Mesothelial cell of epicardium (in vitro differentiated cells): ENCODE measurements around the gene ADI1. TPM values are rescaled to one million over a fixed set of nuclear protein-coding genes. Genes with fewer than 3 reads are reported as not detected.

Experiments used
- DNase-seq, 2 experiments: peaks; one replicate each; pipeline ENCODE4 v3.0.0; 2021; ENCODE audit warnings: low spot score in 2 of 2; ENCODE audit not compliant: unreplicated experiment in 2 of 2
- H3K27ac Mint-ChIP-seq: 2 replicates; pipeline ENCODE4 v1.8.0; 2021; ENCODE audit warnings: mixed read lengths
- H3K27me3 Mint-ChIP-seq: 2 replicates; pipeline ENCODE4 v1.8.0; 2021; ENCODE audit warnings: low read depth, mixed read lengths
- H3K36me3 Mint-ChIP-seq: 2 replicates; pipeline ENCODE4 v1.8.0; 2021; ENCODE audit warnings: mixed read lengths
- H3K4me1 Mint-ChIP-seq: 2 replicates; pipeline ENCODE4 v1.8.0; 2021; ENCODE audit warnings: mixed read lengths
- H3K4me3 Mint-ChIP-seq: 2 replicates; pipeline ENCODE4 v1.8.0; 2021; ENCODE audit warnings: mild to moderate bottlenecking, moderate library complexity, mixed read lengths
- H3K9me3 Mint-ChIP-seq: 2 replicates; pipeline ENCODE4 v1.8.0; 2021; ENCODE audit warnings: mixed read lengths
- CTCF ChIP-seq: fragments of 200-600 bp; sonication (generic); IDR thresholded peaks from one replicate; pipeline ENCODE4 v1.5.0; 2021; ENCODE audit warnings: antibody characterized with exemption; ENCODE audit not compliant: unreplicated experiment
- total RNA-seq: library from RNA; stranded (reverse); gene quantifications from 3 replicates; pipeline ENCODE4 v1.2.1, GENCODE V29; 2021

The ADI1 gene
- total RNA-seq, 1 donor from 2014 or later = 16.6 TPM

DNA sequence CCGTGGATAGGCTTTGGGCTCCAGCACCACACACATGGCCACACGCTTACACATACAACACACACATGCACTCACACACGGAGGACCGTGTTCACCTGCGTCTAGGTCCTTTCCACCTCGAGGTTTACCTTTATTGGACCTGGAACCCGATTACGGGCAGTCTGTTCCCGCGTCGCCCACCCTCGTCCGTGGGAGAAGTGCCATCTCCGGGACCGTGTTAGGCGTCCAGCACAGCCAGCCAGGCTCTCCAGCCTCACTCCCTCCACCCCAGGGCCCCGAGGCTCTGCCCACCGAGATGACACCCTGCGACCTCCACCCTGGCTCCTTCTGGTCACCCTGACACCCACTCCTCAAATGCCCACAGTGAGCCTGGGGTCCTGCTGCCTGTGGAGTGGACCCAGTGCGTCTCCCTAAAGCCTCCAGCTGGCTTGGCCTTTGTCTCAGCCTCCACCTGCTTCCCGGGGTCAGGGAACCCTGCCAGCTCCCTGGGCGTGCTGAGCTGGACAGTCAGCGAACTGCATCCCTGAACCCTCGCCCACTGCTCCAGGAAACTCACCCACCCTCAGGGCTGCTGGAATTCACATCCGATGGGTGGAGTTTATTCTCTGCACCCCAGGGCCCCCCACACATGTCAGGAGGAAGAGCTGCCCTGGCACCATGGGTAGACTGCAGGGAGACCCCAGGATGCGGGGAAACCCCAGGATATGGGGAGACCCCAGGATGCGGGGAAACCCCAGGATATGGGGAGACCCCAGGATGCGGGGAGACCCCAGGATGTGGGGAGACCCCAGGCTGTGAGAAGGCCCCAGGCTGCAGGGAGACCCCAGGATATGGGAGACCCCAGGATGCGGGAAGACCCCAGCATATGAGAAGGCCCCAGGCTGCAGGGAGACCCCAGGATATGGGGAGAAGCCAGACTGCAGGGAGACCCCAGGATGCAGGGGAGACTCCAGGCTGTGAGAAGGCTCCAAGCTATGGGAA, 33.0 kb downstream of the ADI1 start:
- TF ChIP-seq CTCF = no peak
- Mint-ChIP-seq H3K36me3 (peaks cover 13% of the 10 kb centered on the region), H3K9me3 (peaks cover 4% of the 10 kb centered on the region), H3K27ac (no peak overlapping the region), H3K4me3 (no peak overlapping the region), H3K27me3 (no peaks in the 10 kb centered on the region), H3K4me1 (peaks cover 3% of the 10 kb centered on the region)
- DNase-seq = no peak

DNA sequence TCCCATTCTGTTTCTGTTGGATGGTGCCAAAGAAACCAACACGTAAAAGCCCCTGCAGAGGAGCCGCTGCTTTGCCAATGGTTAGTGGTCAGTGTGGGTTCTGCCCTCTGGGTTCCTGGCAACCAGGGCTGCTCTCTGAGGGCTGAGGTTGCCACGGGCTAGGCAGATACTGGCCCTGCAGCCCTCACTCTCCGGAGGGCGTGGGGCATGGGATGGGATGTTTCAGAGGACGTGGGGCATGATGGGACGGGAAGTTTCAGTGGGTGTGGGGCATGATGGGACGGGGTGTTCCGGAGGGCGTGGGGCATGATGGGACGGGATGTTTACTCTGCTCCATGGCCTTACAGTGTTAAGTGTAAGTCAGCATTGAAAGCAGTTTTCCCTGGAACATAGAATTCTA, 34.2 kb downstream of the ADI1 start:
- no peaks in the 10 kb centered on the region for H3K27me3 Mint-ChIP-seq
- no peak overlapping the region for H3K27ac Mint-ChIP-seq

GRCh38 chr2:3483986-3484960, 35.1 kb downstream of the ADI1 start:
- no peak for TF ChIP-seq CTCF
- DNase-seq = no peak
- Mint-ChIP-seq H3K36me3 (peaks cover 24% of the 10 kb centered on the region), H3K4me1 (peaks cover 3% of the 10 kb centered on the region), H3K27me3 (no peaks in the 10 kb centered on the region), H3K4me3 (no peak overlapping the region), H3K27ac (no peak overlapping the region), H3K9me3 (peaks cover 4% of the 10 kb centered on the region)

More for the DNA sequence above, 34.2 kb downstream of the ADI1 start:
- Mint-ChIP-seq H3K9me3 (peaks cover 4% of the 10 kb centered on the region), H3K36me3 (peaks cover 19% of the 10 kb centered on the region), H3K4me1 (peaks cover 3% of the 10 kb centered on the region), H3K4me3 (no peak overlapping the region)
- TF ChIP-seq CTCF = no peak
- DNase-seq = no peak

- no peaks in the 10 kb centered on the region for H3K27me3 Mint-ChIP-seq
- H3K9me3 Mint-ChIP-seq = peaks cover 4% of the 10 kb centered on the region
These were observed 35.9 kb downstream of the ADI1 start for GRCh38 chr2:3483227-3483985.

More at GRCh38 chr2:3483227-3483985, 35.9 kb downstream of the ADI1 start:
- Mint-ChIP-seq H3K27ac (no peak overlapping the region), H3K4me3 (no peak overlapping the region), H3K36me3 (peaks cover 28% of the 10 kb centered on the region), H3K4me1 (no peaks in the 10 kb centered on the region)
- no peak for DNase-seq
- no peak for TF ChIP-seq CTCF
